ENCODE data around the gene USP10. TPM values are rescaled to one million over a fixed set of nuclear protein-coding genes. Genes with fewer than 3 reads are reported as not detected.

The USP10 gene
- total RNA-seq, 1 experiment from 2014 or later, result 50.4 TPM

DNA sequence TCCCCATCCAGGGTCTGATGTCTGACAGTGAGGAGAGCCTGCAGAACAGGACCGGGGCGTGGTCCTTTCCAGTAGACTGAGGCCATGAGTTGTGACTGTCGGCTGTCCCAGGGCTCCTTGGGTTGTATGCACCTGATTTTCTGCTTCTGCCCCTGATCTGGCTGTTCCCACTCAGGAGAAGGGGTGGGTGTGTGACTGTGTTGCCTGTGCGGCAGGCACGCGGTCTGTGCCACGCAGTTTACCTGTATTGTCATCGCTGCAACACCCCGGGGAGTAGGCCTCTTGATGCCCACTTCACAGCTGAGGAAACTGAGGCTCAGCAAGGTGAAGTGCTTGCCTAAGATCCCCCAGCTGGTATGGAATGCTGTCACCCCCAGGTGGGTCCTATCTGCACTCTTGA lies 121.4 kb downstream of the USP10 start:
- H3K4me3 ChIP-seq (ENCODE audit: low read length), result no peak overlapping the region
- no peaks in the 10 kb centered on the region for H3K36me3 ChIP-seq (ENCODE audit: low read depth, low read length)
- ChIA-PET CTCF (no interaction called here), POLR2A (ENCODE audit: unreplicated experiment) (no interaction called here)
- no peak overlapping the region for H3K27ac ChIP-seq (ENCODE audit: low read length)
- H3K4me2 ChIP-seq (ENCODE audit: low read length), result no peak overlapping the region
- no peaks in the 10 kb centered on the region for H3K27me3 ChIP-seq (ENCODE audit: low read length)
- no peaks in the 10 kb centered on the region for H4K20me1 ChIP-seq (ENCODE audit: low read length)
- peaks cover 10% of the 10 kb centered on the region for H3K4me1 ChIP-seq (ENCODE audit: insufficient read depth, low read length)
- ATAC-seq (no peak), DNase-seq (no peak)
- intact Hi-C loops (cut with micrococcal nuclease), result no loop called here
- no TSS peak for BruUV-seq (replicated peaks)
- no peak overlapping the region for H3K9ac ChIP-seq (ENCODE audit: low read length)
- H2AFZ ChIP-seq (ENCODE audit: low read length), result no peak overlapping the region
- no peaks in the 10 kb centered on the region for H3K9me2 ChIP-seq (replicated peaks; ENCODE audit: low read length)
- H3F3A ChIP-seq (ENCODE audit: low read length, unreplicated experiment), result no peaks in the 10 kb centered on the region
- H3K9me3 ChIP-seq (ENCODE audit: low read length), result no peaks in the 10 kb centered on the region
- no peaks in the 10 kb centered on the region for H3K79me2 ChIP-seq (ENCODE audit: low read length)
- TF ChIP-seq EZH2 (IDR thresholded peaks at IDR 0.05; ENCODE audit: low read length, unreplicated experiment), result no peak
- no peak for TF ChIP-seq CTCF (conservative IDR thresholded peaks at IDR 0.05; ENCODE audit: low read depth, low read length)
- TF ChIP-seq EZH2phosphoT487 (IDR thresholded peaks at IDR 0.05; ENCODE audit: borderline replicate concordance, low read length), result no peak

DNA sequence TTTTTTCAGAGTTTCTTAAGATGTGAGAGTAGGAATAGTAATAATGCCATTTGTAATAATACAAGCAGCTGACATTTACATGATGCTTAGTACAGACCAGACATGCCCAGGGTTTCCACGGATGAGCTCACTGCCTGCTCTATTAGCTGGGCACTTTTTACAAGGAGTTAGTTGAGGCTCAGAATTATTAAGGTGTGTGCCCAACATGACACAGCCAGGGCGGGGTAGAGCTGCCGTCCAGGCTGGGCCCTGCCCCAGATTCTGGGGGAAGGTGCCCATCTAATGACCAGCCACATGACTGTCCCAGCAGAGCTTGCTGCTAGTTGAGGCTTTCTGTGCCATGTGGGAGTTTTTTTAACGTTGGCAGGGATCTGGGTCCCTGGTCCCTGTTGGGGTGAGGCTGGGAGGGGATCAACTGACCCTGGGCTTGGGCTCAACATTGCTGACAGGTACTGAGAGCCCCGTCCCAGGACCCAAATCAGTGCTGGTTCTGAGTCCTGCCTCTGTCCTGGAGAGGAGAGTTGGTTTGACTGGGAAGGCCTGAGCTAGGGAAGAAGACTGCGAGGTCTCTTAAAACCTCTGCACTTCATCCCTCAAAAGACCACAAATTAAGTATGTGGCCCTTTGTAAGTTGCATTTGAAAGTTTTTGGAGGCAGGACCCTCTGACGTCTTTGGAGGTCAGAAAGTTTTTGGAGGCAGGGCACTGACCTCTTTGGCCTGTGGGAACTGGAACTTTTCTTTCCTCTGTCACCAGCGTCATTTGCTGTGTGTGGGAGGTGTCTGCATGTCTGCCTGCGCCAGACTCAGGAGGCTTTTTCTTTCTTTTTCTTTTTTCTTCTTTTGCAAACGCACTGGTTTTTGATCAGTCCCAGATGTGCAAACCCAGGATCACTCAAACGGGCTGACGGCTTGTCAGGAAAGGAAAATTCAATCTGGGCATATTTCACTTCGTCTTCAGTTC lies 122.2 kb downstream of the USP10 start:
- Histone ChIP-seq H4K20me1 (ENCODE audit: low read length) (no peaks in the 10 kb centered on the region), H2AFZ (ENCODE audit: low read length) (no peak overlapping the region), H3K36me3 (ENCODE audit: low read depth, low read length) (no peaks in the 10 kb centered on the region), H3K27ac (ENCODE audit: low read length) (no peak overlapping the region), H3K9me2 (replicated peaks; ENCODE audit: low read length) (no peaks in the 10 kb centered on the region), H3K27me3 (ENCODE audit: low read length) (no peaks in the 10 kb centered on the region), H3K9ac (ENCODE audit: low read length) (no peak overlapping the region), H3F3A (ENCODE audit: low read length, unreplicated experiment) (no peaks in the 10 kb centered on the region), H3K9me3 (ENCODE audit: low read length) (no peaks in the 10 kb centered on the region), H3K4me3 (ENCODE audit: low read length) (no peak overlapping the region), H3K79me2 (ENCODE audit: low read length) (no peaks in the 10 kb centered on the region), H3K4me1 (ENCODE audit: insufficient read depth, low read length) (peaks cover 14% of the 10 kb centered on the region), H3K4me2 (ENCODE audit: low read length) (no peak overlapping the region)
- intact Hi-C loops (cut with micrococcal nuclease), result no loop called here
- CTCF ChIA-PET, result no interaction called here
- TF ChIP-seq CTCF (conservative IDR thresholded peaks at IDR 0.05; ENCODE audit: low read depth, low read length) (no peak), EZH2phosphoT487 (IDR thresholded peaks at IDR 0.05; ENCODE audit: borderline replicate concordance, low read length) (no peak), EZH2 (IDR thresholded peaks at IDR 0.05; ENCODE audit: low read length, unreplicated experiment) (no peak)
- POLR2A ChIA-PET (ENCODE audit: unreplicated experiment), result no interaction called here
- DNase-seq (peak; percentile 6), ATAC-seq (0 out of 2 replicates have a peak, but pooled peaks have one; percentile 6)
- BruUV-seq (replicated peaks), result no TSS peak

DNA sequence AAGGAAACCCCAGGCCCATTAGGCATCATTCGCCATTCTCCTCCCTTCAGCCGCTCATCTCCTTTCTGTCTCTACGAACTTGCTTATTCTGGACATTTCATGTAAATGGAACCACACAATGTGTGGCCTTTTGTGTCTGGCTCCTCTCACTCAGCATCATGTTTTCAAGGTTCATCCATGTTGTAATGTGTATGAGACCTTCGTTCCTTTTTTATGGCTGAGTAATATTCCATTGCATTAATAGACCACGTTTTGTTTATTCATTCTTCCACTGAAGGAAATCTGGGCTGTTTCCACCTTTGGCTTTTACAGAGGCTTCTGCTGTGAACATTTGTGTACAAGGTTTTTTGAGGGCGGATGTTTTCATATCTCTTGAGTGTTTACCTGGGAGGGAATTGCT lies 123.2 kb downstream of the USP10 start:
- H3K36me3 ChIP-seq (ENCODE audit: low read depth, low read length), result no peaks in the 10 kb centered on the region
- no peak overlapping the region for H2AFZ ChIP-seq (ENCODE audit: low read length)
- no peak overlapping the region for H3K9ac ChIP-seq (ENCODE audit: low read length)
- H3K27ac ChIP-seq (ENCODE audit: low read length), result no peak overlapping the region
- H3K79me2 ChIP-seq (ENCODE audit: low read length), result no peaks in the 10 kb centered on the region
- TF ChIP-seq CTCF (conservative IDR thresholded peaks at IDR 0.05; ENCODE audit: low read depth, low read length) (no peak), EZH2phosphoT487 (IDR thresholded peaks at IDR 0.05; ENCODE audit: borderline replicate concordance, low read length) (no peak), EZH2 (IDR thresholded peaks at IDR 0.05; ENCODE audit: low read length, unreplicated experiment) (no peak)
- H3K9me3 ChIP-seq (ENCODE audit: low read length), result no peaks in the 10 kb centered on the region
- H4K20me1 ChIP-seq (ENCODE audit: low read length), result no peaks in the 10 kb centered on the region
- H3K4me1 ChIP-seq (ENCODE audit: insufficient read depth, low read length), result peaks cover 17% of the 10 kb centered on the region
- no peak for ATAC-seq
- no peak overlapping the region for H3K4me3 ChIP-seq (ENCODE audit: low read length)
- CTCF ChIA-PET, result no interaction called here
- POLR2A ChIA-PET (ENCODE audit: unreplicated experiment), result no interaction called here
- no peaks in the 10 kb centered on the region for H3K27me3 ChIP-seq (ENCODE audit: low read length)
- BruUV-seq (replicated peaks), result no TSS peak
- DNase-seq, result no peak
- H3F3A ChIP-seq (ENCODE audit: low read length, unreplicated experiment), result no peaks in the 10 kb centered on the region
- H3K4me2 ChIP-seq (ENCODE audit: low read length), result no peak overlapping the region
- intact Hi-C loops (cut with micrococcal nuclease), result no loop called here
- H3K9me2 ChIP-seq (replicated peaks; ENCODE audit: low read length), result no peaks in the 10 kb centered on the region

Measured in PC-3 (cell line).